ENCODE results near the gene PRKCB. TPM values are rescaled to one million over a fixed set of nuclear protein-coding genes. Genes with fewer than 3 reads are reported as not detected.
A peak's percentile ranks its signal among the peaks of the same experiment; 100 is the strongest.

PRKCB gene
- total and polyA plus RNA-seq, 2 experiments from 2014 or later: 0.70 to 0.92 TPM

- H3K9me3 ChIP-seq (ENCODE audit: low read depth): no peaks in the 10 kb centered on the region
- DNase-seq (ENCODE audit: low spot score): no peak
- WGBS (ENCODE audit: low lambda C conversion rate, missing lambda C conversion rate): 34% methylated on average over 11 of the region's 11 CpGs
- no peaks in the 10 kb centered on the region for H4K20me1 ChIP-seq (ENCODE audit: insufficient read depth, poor library complexity, severe bottlenecking)
- H2AFZ ChIP-seq: no peak overlapping the region
- no peaks in the 10 kb centered on the region for H3K79me2 ChIP-seq
- TF ChIP-seq EZH2 (IDR thresholded peaks at IDR 0.05; ENCODE audit: borderline replicate concordance): no peak
- no peak for TF ChIP-seq EZH2phosphoT487 (IDR thresholded peaks at IDR 0.05; ENCODE audit: low read depth, severe bottlenecking, unreplicated experiment)
- TF ChIP-seq CTCF (IDR thresholded peaks at IDR 0.05; ENCODE audit: poor library complexity): no peak
- no peaks in the 10 kb centered on the region for H3K36me3 ChIP-seq (replicated peaks; ENCODE audit: insufficient read depth, low read depth)
- peak overlapping the region; percentile 46 for H3K4me2 ChIP-seq
- H3K9me2 ChIP-seq (replicated peaks; ENCODE audit: insufficient read depth): no peaks in the 10 kb centered on the region
- H3K4me1 ChIP-seq (ENCODE audit: insufficient read depth): no peaks in the 10 kb centered on the region
- no peak overlapping the region for H3K4me3 ChIP-seq
- peaks cover 11% of the 10 kb centered on the region for H3K27me3 ChIP-seq
- no peak overlapping the region for H3K27ac ChIP-seq
Observed at GRCh38 chr16:23857256-23857880, 21.6 kb downstream of the PRKCB start.

GRCh38 chr16:23857881-23858269, 22.1 kb downstream of the PRKCB start:
- H3K27me3 ChIP-seq: peaks cover 11% of the 10 kb centered on the region
- H3K4me1 ChIP-seq (ENCODE audit: insufficient read depth): no peaks in the 10 kb centered on the region
- H3K79me2 ChIP-seq: no peaks in the 10 kb centered on the region
- no peak for DNase-seq (ENCODE audit: low spot score)
- no peaks in the 10 kb centered on the region for H4K20me1 ChIP-seq (ENCODE audit: insufficient read depth, poor library complexity, severe bottlenecking)
- no peaks in the 10 kb centered on the region for H3K36me3 ChIP-seq (replicated peaks; ENCODE audit: insufficient read depth, low read depth)
- H2AFZ ChIP-seq: no peak overlapping the region
- no peak overlapping the region for H3K4me3 ChIP-seq
- no peak for TF ChIP-seq CTCF (IDR thresholded peaks at IDR 0.05; ENCODE audit: poor library complexity)
- peak overlapping the region; percentile 46 for H3K4me2 ChIP-seq
- 69% methylated on average over 1 of the region's 1 CpG for WGBS (ENCODE audit: low lambda C conversion rate, missing lambda C conversion rate)
- no peak overlapping the region for H3K27ac ChIP-seq
- H3K9me3 ChIP-seq (ENCODE audit: low read depth): no peaks in the 10 kb centered on the region
- H3K9me2 ChIP-seq (replicated peaks; ENCODE audit: insufficient read depth): no peaks in the 10 kb centered on the region

GRCh38 chr16:23858542-23858941, 22.8 kb downstream of the PRKCB start:
- H3K79me2 ChIP-seq: no peaks in the 10 kb centered on the region
- no peaks in the 10 kb centered on the region for H3K36me3 ChIP-seq (replicated peaks; ENCODE audit: insufficient read depth, low read depth)
- H3K4me2 ChIP-seq: no peak overlapping the region
- no peak for TF ChIP-seq CTCF (IDR thresholded peaks at IDR 0.05; ENCODE audit: poor library complexity)
- no peak for TF ChIP-seq EZH2phosphoT487 (IDR thresholded peaks at IDR 0.05; ENCODE audit: low read depth, severe bottlenecking, unreplicated experiment)
- TF ChIP-seq EZH2 (IDR thresholded peaks at IDR 0.05; ENCODE audit: borderline replicate concordance): no peak
- no peaks in the 10 kb centered on the region for H3K9me2 ChIP-seq (replicated peaks; ENCODE audit: insufficient read depth)
- H3K4me1 ChIP-seq (ENCODE audit: insufficient read depth): no peaks in the 10 kb centered on the region
- DNase-seq (ENCODE audit: low spot score): no peak
- H3K27me3 ChIP-seq: peaks cover 11% of the 10 kb centered on the region
- H4K20me1 ChIP-seq (ENCODE audit: insufficient read depth, poor library complexity, severe bottlenecking): no peaks in the 10 kb centered on the region
- H3K4me3 ChIP-seq: no peak overlapping the region
- no peak overlapping the region for H3K27ac ChIP-seq
- 73% methylated on average over 1 of the region's 1 CpG for WGBS (ENCODE audit: low lambda C conversion rate, missing lambda C conversion rate)
- H3K9me3 ChIP-seq (ENCODE audit: low read depth): no peaks in the 10 kb centered on the region
- no peak overlapping the region for H2AFZ ChIP-seq
